H1 (cell line): ENCODE measurements around the gene NT5DC3. TPM values are rescaled to one million over a fixed set of nuclear protein-coding genes. Genes with fewer than 3 reads are reported as not detected.

Experiments used
- EP300 ChIP-seq, 2 experiments: IDR thresholded peaks; 1 replicate in 1 of 2; 2 replicates in 1 of 2; pipeline ENCODE4 v1.6.1; 2011 to 2012; ENCODE audit warnings: low read depth in 2 of 2, low read length in 2 of 2, mild to moderate bottlenecking in 2 of 2, borderline replicate concordance in 1 of 2, inconsistent platforms in 1 of 2, moderate library complexity in 1 of 2
- JUN ChIP-seq: IDR thresholded peaks from 2 replicates; pipeline ENCODE4 v1.6.1; 2011; ENCODE audit warnings: low read depth, mild to moderate bottlenecking, improper control_type of control experiment, low read length
- polyA plus RNA-seq, 7 experiments: library from polyadenylated mRNA; depleted of rRNA in 3 of 7; stranded (reverse) in 5 of 7; unstranded in 2 of 7; fragments of >200 nt in 5 of 7; fragments of 200-250 nt in 2 of 7; gene quantifications; 1 replicate in 5 of 7; 2 replicates in 1 of 7; 4 replicates in 1 of 7; pipeline versions ENCODE4 v1.2.1 to v1.2.3, GENCODE V29; 2011 to 2013; ENCODE audit warnings: missing spikeins in 2 of 7, mixed read lengths in 2 of 7
- total RNA-seq: library from RNA; stranded (reverse); fragmentation: NEBNext Ultra II Directional; extraction: Animal tissue kit (Norgen Biotek cat#: 25700); gene quantifications from 2 replicates; pipeline ENCODE4 v1.2.1, GENCODE V29; 2021

NT5DC3 gene
- total and polyA plus RNA-seq, 2 of the 8 experiments (the other 6 are each of a cell fraction or from before 2014, with no cell fraction given) = 5.4 to 14.8 TPM

DNA sequence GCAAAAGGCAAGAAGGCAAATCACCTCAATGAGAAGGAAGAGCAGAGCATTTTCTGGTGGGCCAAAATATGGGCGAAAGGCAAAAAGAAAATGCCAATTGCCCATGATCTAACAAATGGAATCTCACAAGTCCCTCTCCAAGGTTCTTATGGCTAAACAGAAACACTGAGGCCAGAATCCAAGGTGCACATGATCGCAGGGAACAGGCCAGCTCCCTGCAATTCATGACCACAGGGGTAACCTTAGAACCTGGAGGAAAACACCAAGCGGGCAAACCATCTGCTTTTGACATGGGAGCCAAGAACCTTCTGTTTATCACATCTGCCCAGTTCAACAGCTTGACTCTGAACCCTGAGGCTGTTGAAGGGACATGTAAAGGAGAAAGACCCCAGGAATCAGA lies 60.0 kb downstream of the NT5DC3 start (continued):
- no peak for TF ChIP-seq EP300 (IDR thresholded peaks at IDR 0.05; ENCODE audit: borderline replicate concordance in 1 of 2, low read depth in 2 of 2, low read length in 2 of 2)
- no peak for TF ChIP-seq JUN
- TF ChIP-seq, all 59 proteins: peak for 0
